Measurements from ENCODE around the gene CENPM.

CENPM gene

GRCh38 chr22:41936894-41937169, 10.1 kb downstream of the CENPM start:
- no peak for DNase-seq (ENCODE audit: low read depth)
- no peak overlapping the region for H3K4me3 ChIP-seq (ENCODE audit: low read depth, low read length)
- no peak for TF ChIP-seq POLR2A (IDR thresholded peaks at IDR 0.05; ENCODE audit: extremely low read depth, insufficient read length)
- no peak for TF ChIP-seq MYC (IDR thresholded peaks at IDR 0.05; ENCODE audit: low read depth, low read length)

GRCh38 chr22:41935509-41935908, 11.4 kb downstream of the CENPM start:
- DNase-seq (ENCODE audit: low read depth): no peak
- no peak for TF ChIP-seq CTCF (IDR thresholded peaks at IDR 0.05; ENCODE audit: low read depth, low read length)
- no peak for TF ChIP-seq POLR2A (IDR thresholded peaks at IDR 0.05; ENCODE audit: extremely low read depth, insufficient read length)
- no peak for TF ChIP-seq MYC (IDR thresholded peaks at IDR 0.05; ENCODE audit: low read depth, low read length)
- TF ChIP-seq MAX (IDR thresholded peaks at IDR 0.05; ENCODE audit: low read depth, low read length): no peak
- H3K4me3 ChIP-seq (ENCODE audit: low read depth, low read length): no peak overlapping the region

- no peak overlapping the region for H3K4me3 ChIP-seq (ENCODE audit: low read depth, low read length)
- no peak for TF ChIP-seq MAX (IDR thresholded peaks at IDR 0.05; ENCODE audit: low read depth, low read length)
- no peak for DNase-seq (ENCODE audit: low read depth)
These were observed 12.0 kb downstream of the CENPM start for GRCh38 chr22:41935015-41935351.

- TF ChIP-seq POLR2A (IDR thresholded peaks at IDR 0.05; ENCODE audit: extremely low read depth, insufficient read length) (no peak), MYC (IDR thresholded peaks at IDR 0.05; ENCODE audit: low read depth, low read length) (no peak), CTCF (IDR thresholded peaks at IDR 0.05; ENCODE audit: low read depth, low read length) (no peak), MAX (IDR thresholded peaks at IDR 0.05; ENCODE audit: low read depth, low read length) (no peak)
- DNase-seq (ENCODE audit: low read depth): no peak
- no peak overlapping the region for H3K4me3 ChIP-seq (ENCODE audit: low read depth, low read length)
These were observed 12.5 kb downstream of the CENPM start for GRCh38 chr22:41934284-41935014.

- no peak overlapping the region for H3K4me3 ChIP-seq (ENCODE audit: low read depth, low read length)
- no peak for DNase-seq (ENCODE audit: low read depth)
- TF ChIP-seq POLR2A (IDR thresholded peaks at IDR 0.05; ENCODE audit: extremely low read depth, insufficient read length) (no peak), CTCF (IDR thresholded peaks at IDR 0.05; ENCODE audit: low read depth, low read length) (no peak), MAX (IDR thresholded peaks at IDR 0.05; ENCODE audit: low read depth, low read length) (no peak), MYC (IDR thresholded peaks at IDR 0.05; ENCODE audit: low read depth, low read length) (no peak)
These were observed 13.4 kb downstream of the CENPM start for GRCh38 chr22:41933411-41934177.

GRCh38 chr22:41932353-41932752, 14.6 kb downstream of the CENPM start:
- TF ChIP-seq POLR2A (IDR thresholded peaks at IDR 0.05; ENCODE audit: extremely low read depth, insufficient read length) (no peak), CTCF (IDR thresholded peaks at IDR 0.05; ENCODE audit: low read depth, low read length) (no peak), MAX (IDR thresholded peaks at IDR 0.05; ENCODE audit: low read depth, low read length) (no peak), MYC (IDR thresholded peaks at IDR 0.05; ENCODE audit: low read depth, low read length) (no peak)
- DNase-seq (ENCODE audit: low read depth): no peak
- H3K4me3 ChIP-seq (ENCODE audit: low read depth, low read length): no peak overlapping the region
